GM19238 (cell line): ENCODE results near the gene TBC1D14.
"Not testable (repeated sequence)": the region's sequence is repeated elsewhere in the genome, so short reads cannot be mapped to it uniquely, and the experiment has no call there.

Experiments
- DNase-seq: peaks from one replicate; pipeline ENCODE4 v3.0.0; 2011; ENCODE audit warnings: low spot score; ENCODE audit not compliant: insufficient read length

Gene TBC1D14

DNA sequence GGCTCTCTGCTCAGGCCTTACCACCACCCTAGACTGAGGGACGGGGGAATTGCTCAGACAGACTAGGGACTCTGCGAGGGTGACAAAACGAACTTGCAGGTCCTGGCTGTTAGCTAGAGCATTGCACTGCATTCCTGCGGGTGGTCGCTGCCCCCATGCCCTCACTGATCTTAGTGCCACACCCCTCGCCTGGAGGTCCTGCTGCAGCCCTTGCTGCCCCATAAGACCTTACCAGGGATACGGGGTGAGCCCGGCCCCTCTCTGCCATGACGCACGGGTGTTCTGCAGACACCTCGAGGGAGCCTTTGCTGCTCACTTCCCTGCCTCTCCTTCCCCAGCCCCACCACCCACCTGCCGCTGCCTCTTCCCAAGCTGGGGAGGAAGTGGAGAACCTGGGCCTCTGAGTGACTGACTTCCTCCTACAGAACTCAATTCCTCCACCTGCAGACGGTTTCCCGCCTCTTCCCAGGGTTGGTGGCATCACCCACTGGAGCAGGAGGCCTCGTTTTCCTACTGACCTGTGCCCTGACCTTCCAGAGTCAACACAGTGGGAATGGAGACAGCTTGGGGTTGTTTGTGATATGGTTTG, 19.8 kb upstream of the TBC1D14 start:
- DNase-seq = no peak

DNA sequence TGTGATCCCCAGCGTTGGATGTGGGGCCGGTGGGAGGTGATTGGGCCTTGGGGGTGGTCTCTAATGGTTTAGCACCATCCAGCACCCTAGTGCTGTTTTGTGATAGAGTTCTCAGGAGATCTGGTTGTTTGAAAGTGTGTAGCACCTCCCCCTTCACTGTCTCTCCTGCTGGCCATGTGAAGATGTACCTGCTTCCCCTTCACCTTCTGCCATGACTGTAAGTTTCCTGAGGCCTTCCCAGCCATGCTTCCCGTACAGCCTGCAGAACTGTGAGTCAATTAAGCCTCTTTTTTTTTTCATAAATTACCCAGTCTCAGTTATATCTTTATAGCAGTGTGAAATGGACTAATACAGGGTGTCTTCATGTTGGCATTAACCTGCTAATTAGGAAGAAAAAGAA, 19.3 kb upstream of the TBC1D14 start:
- no peak for DNase-seq

DNA sequence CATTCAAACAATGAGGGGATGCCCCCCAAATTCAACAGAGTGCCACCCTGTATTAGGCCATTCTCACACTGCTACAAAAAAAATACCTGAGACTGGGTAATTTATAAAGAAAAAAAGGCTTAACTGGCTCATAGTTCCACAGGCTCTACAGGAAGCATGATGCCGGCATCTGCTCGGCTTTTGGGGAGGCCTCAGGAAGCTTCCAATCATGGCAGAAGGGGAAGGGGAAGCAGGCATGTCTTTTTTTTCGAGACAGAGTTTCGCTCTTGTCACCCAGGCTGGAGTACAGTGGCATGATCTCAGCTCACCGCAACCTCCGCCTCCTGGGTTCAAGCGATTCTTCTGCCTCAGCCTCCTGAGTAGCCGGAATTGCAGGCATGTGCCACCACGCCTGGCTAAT, 18.7 kb upstream of the TBC1D14 start:
- DNase-seq = not testable (repeated sequence)

DNA sequence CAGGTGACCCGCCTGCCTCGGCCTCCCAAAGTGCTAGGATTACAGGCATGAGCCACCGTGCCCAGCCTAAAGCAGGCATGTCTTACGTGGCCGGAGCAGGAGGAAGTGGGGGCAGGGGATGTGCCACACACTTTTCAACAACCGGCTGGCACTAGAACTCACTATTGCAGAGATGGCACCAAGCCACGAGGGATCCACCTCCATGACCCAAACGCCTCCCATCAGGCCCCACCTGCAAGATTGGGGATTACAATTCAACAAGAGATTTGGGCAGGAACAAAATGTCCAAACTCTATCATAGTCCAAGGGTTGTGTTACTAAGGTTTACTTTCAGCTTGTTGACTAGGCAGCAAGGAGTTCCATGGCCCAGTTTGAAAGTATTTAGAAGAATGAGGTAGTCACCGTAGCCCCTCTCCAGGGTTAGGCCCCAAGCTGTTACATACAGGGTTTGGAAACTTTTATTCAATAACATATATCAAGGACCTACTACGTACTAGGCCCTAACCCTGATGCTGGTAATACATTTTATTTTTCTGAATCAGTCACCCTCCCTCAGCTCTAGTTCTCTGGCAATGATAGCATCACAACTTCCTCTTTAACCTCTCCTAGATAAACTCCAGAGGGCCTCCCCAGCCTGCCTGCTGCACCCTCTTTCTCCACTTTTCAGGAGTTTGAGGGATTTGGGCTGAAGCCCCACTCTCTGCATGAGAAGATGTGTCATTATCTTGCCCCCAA, 18.0 kb upstream of the TBC1D14 start:
- DNase-seq = no peak

DNA sequence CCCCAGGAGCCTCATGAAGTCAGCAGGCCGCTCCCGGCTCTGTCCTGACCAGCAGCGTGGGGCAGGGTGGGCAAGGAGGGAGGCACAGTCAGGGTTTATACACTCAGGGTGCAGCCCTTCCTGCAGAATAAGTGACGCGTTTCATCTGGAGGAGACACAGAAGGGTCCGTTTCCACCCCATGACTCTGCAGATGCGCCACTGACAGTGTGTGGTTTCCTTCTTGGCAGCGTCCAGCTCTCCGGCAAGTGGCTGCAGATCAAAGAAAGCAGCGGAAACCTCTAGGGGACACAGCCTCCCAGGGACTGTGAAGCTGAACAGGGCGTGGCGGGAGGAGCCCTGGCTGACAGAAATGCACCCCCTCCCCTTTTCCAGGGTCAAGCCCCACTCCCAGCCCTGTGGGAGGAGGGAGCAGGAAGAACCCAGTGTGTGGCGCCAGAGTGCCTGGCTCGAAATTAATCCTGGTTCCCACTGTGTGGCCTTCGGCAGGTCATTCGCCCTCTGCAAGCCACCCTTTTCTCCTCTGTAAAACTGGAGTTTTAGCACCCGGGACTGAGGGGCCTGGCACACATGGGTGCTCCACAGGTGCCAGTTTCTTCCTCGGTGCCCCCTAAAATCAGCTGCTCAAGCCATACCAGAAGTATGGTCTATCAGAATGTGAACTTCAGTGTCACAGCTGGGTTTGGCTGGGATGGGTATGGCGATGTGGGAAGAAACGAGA, 17.3 kb upstream of the TBC1D14 start:
- peak; percentile 34 for DNase-seq

DNA sequence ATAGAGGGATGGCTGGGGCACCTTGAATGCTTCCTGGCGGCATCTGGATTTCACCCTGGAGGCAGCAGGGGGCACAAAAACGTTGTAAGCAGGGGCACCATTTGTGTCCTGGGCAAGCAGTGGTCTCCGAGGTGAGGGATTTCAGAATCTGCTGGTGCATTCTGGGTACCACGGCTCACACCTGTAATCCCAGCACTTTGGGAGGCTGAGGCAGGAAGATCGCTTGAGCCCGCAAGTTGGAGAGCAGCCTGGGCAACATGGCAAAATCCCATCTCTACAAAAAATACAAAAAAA, 16.8 kb upstream of the TBC1D14 start:
- no peak for DNase-seq

DNA sequence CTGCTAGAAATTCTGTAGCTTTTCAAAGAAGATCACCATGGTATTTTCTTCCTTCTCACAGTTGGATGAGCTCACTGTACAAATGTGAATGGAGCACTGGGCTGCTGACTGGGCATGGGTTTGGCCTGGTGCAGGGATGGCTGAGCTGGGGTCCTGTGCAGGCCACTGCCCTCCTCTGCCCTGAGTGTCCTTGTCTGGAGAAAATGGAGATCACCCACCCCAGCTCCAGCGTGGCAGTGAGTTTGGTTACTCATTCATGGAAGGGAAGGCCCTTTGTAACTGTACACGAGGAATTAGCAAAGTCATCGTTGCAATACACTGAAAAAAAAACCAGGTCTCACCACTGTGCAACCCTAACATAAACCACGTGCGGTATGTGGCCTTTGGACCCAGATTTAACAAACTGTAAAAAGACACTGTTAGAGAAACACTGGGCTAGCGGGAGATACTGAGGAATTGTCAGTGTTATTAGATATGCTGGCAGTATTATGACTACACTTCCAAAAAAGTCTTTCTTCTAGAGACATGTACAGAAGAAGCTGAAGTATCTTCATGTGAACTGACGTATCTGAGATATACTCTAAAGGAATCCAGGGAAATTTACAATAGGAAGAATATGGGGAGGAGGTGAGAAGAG, 16.1 kb upstream of the TBC1D14 start:
- no peak for DNase-seq

DNA sequence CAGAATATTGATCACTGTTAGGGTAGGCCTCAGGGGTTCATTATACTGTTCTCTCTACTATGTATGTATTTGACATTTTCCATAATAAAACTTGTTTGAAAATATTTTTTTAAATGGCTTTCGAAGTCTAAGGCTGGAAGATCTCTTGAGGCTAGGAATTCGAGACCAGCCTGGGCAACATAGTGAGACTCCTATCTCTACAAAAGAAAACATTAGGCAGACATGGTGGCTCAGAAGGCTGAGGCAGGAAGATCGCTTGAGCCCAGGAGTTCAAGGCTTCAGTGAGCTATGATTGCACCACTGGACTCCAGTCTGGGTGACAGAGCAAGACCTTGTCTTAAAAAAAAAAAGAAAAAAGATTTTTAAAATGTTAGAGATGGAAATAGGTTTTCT, 15.5 kb upstream of the TBC1D14 start:
- no peak for DNase-seq

DNA sequence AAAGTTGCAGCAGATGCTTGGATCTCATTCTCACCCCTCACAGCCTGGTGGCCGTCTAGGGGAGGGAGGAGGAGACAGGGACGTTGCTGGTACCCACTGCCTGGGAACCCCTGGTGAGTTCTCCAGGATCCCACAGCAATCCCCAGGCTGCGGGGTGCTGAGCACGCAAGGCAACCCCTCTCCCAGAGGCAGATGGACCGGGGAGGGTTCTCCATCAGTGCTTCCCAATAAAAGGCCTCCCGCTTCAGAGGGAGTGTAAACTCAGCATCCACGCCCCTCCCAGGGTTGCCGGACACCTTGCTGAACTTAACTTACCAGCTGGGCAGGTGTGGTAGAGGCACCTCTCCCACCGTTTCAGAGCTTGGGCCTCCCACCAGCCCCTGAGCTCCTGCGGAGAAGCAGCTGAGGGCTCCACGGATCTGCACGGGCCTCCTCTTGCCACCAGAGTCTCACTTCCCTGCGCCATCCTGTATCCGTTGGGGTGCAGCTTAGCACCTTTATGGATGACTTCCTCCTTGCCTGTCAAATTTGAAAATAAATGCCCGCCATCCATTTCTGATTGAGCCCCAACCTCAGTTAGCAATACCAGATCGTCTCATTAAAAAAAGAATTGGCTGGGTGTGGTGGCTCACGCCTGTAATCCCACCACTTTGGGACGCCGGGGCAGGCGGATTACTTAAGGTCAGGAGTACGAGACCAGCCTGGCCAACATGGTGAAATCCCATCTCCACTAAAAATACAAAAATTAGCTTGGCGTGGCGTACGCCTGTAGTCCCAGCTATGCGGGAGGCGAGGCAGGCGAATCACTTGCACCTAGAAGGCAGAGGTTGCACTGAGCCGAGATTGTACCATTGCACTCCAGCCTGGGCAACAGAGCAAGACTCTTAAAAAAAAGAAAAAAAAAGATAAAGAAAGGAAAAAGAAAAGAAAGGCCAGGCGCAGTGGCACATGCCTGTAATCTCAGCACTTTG, 14.8 kb upstream of the TBC1D14 start:
- DNase-seq = no peak

DNA sequence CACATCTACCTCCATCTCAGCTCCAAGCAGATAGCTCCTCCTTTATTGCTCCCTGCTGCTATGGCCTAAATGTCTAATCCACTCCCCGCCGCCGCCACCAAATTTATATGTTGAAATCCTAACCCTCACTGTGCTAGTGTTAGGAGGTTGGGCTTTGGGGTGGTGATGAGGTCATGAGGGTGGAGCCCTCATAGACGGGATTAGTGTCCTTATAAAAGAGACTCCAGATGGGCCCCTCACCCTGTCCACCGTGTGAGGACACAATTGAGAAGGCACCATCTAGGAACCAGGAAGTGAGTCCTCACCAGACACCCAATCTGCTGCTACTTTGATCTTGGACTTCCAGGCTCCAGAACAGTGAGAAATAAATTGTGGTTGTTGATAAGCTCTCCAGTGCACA, 13.6 kb upstream of the TBC1D14 start:
- DNase-seq = no peak

DNA sequence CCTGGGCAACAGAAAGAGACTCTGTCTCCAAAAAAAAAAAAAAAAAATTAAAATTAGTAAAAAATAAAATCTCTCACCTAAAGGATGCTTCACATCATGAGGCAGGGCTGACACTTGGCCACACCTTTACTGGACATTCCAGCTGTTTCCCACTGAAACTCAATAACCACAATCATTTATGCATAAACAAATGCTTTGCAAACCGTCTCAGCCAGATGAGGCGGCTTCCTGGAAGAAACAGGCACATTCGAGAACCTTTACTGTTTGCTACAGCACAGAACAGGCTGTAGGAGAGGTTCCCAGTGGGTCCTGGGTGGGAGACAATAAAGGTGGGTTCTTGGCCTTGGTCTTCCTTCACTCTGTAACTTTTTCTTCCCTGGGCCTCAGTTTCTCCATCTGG, 10.9 kb upstream of the TBC1D14 start:
- no peak for DNase-seq

DNA sequence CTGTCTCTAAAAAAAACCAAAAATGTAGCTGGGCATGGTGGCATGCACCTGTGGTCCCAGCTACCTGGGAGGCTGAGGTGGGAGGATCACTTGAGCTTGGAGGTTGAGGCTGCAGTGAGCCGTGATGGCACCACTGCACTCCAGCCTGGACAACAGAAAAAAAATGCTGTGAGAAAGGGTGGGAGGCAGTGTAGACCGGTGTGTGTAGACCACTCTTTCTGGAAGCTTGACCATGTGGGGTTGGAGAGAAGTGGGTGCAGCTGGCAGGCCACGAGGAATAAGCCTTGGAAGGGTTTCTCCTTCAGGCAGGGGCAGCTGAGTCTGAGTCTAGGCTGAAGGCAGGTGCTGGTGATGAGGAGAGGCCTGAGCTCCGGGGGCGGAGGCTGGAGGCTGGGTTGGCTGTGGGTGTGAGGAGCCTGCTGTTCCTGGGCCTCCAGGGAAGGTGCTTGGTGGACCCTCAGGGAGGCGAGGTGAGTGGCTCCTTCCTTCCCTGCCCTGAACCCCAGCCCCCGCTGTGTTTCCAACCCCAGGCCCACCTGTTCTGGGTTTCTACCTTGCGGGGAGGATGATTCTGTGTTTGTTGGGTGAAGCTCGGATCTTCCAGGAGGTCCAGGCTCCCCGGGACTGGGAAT, 9.3 kb upstream of the TBC1D14 start:
- no peak for DNase-seq

DNA sequence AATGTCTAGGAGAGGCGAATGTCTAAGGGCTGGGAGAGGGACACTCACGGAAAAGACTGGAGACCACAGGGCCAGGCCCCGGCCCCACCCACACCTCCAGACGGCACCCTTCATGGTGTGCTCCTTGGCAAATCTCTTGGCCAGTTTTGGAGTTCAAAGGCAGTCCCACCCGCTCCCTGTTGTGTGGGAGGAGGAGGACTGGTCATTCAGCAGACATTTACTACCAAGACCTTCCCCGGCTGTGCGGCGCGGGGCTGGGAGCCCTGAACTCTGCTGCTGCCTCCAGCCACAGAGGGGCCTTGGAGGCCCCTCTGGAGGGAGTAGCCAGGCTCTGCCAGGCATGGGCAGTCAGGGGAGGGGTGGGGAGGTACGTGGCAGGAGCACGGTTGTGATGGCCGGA, 8.7 kb upstream of the TBC1D14 start:
- no peak for DNase-seq

DNA sequence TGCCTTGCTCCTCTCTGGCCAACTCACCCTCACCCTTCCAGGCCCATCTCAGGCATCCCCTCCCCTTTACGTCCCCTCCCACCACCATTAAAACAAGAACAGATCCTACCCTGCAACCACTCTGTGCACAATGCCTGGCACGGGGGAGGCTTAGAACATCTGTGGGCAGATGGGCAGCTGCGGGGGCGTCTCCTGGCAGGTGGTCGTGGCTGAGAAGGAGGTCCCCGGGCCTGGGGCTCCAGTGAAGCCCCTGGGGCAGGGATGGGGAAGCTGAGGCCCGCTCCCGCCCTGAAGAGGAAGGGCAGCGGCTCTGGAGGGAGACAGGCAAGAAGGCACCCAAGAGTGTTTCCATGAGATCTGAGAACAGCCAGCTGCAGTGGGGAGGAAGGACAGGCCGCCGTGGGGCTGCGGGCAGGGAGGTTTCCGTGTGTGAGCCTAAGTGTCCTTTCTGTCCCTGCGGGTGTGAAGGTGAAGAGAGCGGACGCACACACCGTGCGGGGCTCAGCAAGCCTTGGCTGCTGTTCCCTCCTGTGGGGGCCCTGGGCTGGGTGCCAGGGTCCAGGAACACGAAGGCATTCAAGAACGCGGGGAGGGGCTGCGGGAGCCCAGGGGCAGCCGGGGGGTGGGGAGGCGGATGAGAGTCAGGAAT, 7.8 kb upstream of the TBC1D14 start:
- no peak for DNase-seq

DNA sequence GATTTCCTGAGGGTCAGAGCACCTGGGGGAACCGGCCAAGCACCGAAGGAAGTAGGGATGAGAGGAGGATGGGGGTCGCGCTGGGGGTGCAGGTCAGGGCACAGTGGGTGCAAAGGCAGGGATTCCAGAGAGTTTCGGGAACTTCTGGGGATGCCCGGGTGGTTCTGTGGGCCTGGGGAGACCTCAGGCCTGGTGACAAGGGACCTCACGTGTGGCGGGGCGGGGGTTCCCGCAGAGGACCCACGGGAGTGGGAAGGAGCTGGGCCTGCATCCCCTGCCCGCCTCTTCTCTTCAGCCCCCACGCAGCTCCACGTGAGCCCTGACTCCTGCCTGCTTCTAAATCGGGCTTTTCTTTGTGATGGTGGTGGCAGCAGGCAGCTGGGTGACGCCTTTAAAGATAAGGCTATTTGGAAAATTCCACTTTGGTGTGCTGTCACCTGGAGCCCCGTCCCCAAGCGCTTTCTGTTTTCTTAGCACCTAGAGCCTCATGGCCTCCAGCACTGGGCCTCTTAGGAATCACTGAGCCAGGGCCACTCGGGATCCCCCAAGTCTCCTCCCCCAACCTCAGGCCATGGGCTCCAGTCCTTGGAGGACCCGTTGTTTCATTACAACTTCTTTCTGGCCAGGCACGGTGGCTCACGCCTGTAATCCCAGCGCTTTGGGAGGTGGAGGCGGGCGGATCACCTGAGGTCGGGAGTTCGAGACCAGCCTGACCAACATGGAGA, 7.1 kb upstream of the TBC1D14 start:
- DNase-seq = no peak

DNA sequence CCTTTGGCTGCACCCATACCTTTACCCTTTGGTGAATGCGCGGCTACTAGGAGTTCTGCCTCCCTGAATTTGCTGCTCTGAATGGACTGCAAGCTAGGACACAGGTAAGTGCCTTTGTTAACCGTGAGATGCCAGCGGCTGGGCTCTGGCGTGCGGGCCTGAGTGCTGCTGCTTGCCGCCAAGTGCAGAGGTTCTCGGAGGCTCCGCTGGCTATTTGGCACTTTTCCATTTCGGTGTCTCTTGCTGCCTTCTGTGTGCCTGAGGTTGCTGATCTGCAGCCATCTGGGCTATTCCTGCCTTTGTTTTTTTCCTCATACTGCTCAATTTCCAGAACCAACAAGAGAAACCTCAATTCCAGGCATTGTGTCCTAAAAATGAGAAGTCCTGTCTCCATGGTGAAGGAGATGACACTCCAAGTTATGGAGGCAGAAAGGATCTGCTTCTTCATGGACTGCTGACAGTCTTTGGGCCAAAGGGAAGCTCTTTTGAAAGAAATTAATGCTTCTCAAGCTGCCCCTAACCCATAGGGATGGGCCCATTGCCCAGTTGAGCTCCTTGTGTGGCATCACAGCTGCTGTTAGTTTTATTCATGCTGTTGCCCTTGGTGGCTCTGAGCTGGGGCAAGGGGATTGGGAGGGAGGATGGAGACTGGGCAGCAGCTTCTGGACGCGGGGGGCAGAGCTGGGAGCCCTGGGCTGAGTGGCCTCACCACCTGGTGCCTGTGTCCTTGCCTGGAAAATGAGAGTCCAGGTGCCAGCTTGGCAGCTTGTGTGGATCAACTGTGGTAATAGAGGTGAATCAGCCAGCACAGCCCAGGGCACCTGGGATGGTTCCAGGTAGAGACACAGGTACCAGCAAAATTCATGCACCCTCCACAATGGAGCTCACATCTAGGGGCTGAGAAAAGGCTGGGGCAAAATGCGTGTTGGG, 3.8 kb upstream of the TBC1D14 start:
- no peak for DNase-seq

DNA sequence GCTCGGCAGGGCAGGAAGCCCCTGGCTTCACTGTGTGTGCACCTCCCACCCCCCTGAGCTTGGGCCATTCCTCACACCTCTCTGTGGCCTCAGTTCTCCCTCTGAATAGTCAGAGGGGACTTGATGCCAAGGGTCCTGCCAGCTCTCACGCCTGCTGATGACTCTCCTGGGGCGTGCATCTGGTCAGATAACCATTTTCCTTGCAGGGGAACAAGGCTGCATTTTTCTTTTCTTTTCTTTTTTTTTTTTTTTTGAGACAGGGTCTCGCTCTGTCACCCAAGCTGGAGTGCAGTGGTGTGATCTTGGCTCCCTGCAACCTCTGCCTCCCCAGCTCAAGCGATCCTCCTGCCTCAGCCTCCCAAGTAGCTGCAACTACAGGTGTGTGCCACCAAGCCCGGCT, 3.1 kb upstream of the TBC1D14 start:
- not testable (repeated sequence) for DNase-seq

DNA sequence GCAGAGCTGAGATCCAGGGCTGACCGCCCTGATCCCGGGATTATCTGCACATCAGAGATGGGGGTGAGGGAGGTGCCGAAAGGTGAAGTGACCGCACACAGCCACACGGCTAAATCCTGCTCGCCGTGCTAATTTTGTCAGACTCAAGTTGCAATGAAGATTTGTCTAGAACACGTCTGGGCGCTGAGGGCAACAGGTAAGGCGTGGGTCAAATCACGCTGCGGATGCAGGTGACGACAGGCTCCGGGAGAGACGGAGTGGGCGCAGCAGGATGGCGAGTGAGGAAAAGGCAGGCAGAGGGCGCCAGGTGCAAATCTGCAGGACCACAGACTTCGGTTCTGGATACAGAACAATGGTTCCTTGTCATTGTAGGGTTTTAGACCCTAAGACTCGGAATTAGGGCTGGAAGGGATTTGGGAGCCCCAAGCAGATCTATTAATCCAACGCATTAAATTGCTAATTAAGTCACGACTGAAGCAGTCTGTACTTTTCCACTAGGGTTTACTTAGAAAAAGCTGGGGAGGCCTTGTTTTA, 1.9 kb upstream of the TBC1D14 start:
- DNase-seq = no peak
